GM10248 (cell line): Measurements from ENCODE around the gene SGMS1.
"Not testable (repeated sequence)": the region's sequence is repeated elsewhere in the genome, so short reads cannot be mapped to it uniquely, and the experiment has no call there.

Experiments used
- CTCF ChIA-PET: fragments of 300-600 bp; sonication (Branson Sonifier 250); formaldehyde crosslinking; extraction: SDS; loops from one replicate; lab custom pipeline; 2021; ENCODE audit warnings: antibody characterized with exemption; lab: Yijun Ruan, JAX
- POLR2A ChIA-PET: fragments of 350-650 bp; sonication (Branson Sonifier 250); formaldehyde crosslinking; extraction: SDS; loops from one replicate; lab custom pipeline; 2020; ENCODE audit warnings: antibody characterized with exemption; lab: Yijun Ruan, JAX
- DNase-seq: peaks from one replicate; pipeline ENCODE4 v3.0.0; 2012; ENCODE audit errors: extremely low spot score
- CTCF ChIP-seq: IDR thresholded peaks from 2 replicates; pipeline ENCODE4 v1.5.1; 2012; ENCODE audit warnings: mild to moderate bottlenecking, low read depth; ENCODE audit errors: extremely low read depth, missing control alignments, control extremely low read depth

SGMS1 gene

GRCh38 chr10:50279489-50279888 is 344.3 kb downstream of the SGMS1 start:
- no peak for TF ChIP-seq CTCF
- no peak for DNase-seq
- ChIA-PET POLR2A (no interaction called here), CTCF (interaction anchor here (1.1 kb wide), 1 partner anchor 13 kb away, joined by 3 read pairs; no protein-coding TSS in a partner anchor)

GRCh38 chr10:50275650-50276235 is 348.0 kb downstream of the SGMS1 start:
- CTCF ChIA-PET, result interaction anchor here (0.6 to 3.8 kb wide), 37 partner anchors 9 to 686 kb away, joined by 3 to 56 read pairs (median 5); partner anchors contain the start of gene ASAH2
- POLR2A ChIA-PET, result no interaction called here
- DNase-seq, result peak; percentile 23
- peak; percentile 86 for TF ChIP-seq CTCF

GRCh38 chr10:50272531-50272930 is 351.2 kb downstream of the SGMS1 start:
- POLR2A ChIA-PET, result no interaction called here
- no peak for TF ChIP-seq CTCF
- no peak for DNase-seq
- CTCF ChIA-PET, result interaction anchor here (0.6 kb wide), 1 partner anchor 14 kb away, joined by 3 read pairs; no protein-coding TSS in a partner anchor

- DNase-seq, result no peak
- ChIA-PET POLR2A (no interaction called here), CTCF (interaction anchor here (1.2 kb wide), 1 partner anchor 29 kb away, joined by 3 read pairs; no protein-coding TSS in a partner anchor)
- TF ChIP-seq CTCF, result peak; percentile 14
Measured at GRCh38 chr10:50271564-50272250, 352.0 kb downstream of the SGMS1 start.

GRCh38 chr10:50267877-50268276 is 355.9 kb downstream of the SGMS1 start:
- CTCF ChIA-PET, result interaction anchor here (1.1 kb wide), 1 partner anchor 10 kb away, joined by 3 read pairs; no protein-coding TSS in a partner anchor
- POLR2A ChIA-PET, DNase-seq: not testable (repeated sequence)

GRCh38 chr10:50262625-50263024 is 361.1 kb downstream of the SGMS1 start:
- DNase-seq, POLR2A ChIA-PET: not testable (repeated sequence)
- CTCF ChIA-PET, result interaction anchor here (4.6 to 7.0 kb wide), 2 partner anchors 13 to 39 kb away, joined by 13 to 56 read pairs; no protein-coding TSS in a partner anchor

- POLR2A ChIA-PET, result interaction anchor here (1.1 kb wide), 1 partner anchor 65 kb away, joined by 3 read pairs; no protein-coding TSS in a partner anchor
- DNase-seq, result peak; percentile 77
- CTCF ChIA-PET, result interaction anchor here (1.1 to 7.0 kb wide), 7 partner anchors 10 to 666 kb away, joined by 3 to 56 read pairs (median 6); partner anchors contain the start of gene ASAH2
- TF ChIP-seq CTCF, result no peak
Measured at GRCh38 chr10:50260791-50261281, 362.9 kb downstream of the SGMS1 start.
